Inferior parietal cortex (tissue), 1 donor: ENCODE results near the gene RPS6KA4.
"Not testable (repeated sequence)": the region's sequence is repeated elsewhere in the genome, so short reads cannot be mapped to it uniquely, and the experiment has no call there.

Source experiments
- DNase-seq: peaks from one replicate; pipeline ENCODE4 v3.0.0-alpha.2; 2016; ENCODE audit errors: extremely low spot score

RPS6KA4 gene

DNA sequence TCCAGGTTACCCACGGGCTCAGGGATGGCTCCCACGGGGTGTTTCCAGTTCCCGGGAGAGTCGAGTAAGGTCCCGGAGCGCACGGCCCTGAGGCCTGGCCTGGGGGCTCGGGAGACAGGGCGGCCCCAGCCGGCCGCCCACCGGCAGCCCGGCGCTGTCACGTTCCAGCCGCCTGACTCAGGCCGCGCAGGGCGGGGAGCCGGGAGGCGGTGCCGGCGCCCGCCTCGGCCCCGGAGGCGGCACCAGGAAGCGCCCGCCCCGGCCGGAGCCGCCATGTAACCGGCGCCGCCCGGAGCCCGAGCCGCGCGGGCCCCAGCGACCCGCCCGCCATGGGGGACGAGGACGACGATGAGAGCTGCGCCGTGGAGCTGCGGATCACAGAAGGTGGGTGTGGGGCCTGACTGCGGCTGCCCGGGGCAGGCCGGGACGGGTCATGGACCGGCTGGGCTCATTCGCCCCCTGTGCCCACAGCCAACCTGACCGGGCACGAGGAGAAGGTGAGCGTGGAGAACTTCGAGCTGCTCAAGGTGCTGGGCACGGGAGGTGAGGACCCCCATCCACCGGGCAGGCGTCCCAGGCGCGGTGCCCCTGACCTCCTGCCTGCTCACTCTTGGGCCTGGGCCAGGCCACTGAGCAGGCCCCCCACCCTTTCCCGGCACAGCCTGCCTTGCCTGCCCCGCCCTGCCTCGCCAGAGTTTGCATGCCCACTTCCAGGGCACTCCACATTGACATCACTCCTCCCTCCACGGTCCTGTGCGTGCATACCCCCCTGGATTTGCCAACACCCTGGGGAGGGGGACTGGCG is at the start of gene RPS6KA4:
Gene RPS6KA4, plus strand, starts transcription at position 256 of the 805 bp plus-strand sequence. Its CDS starts 74 bp downstream, at position 330.
- peak; percentile 63 for DNase-seq

DNA sequence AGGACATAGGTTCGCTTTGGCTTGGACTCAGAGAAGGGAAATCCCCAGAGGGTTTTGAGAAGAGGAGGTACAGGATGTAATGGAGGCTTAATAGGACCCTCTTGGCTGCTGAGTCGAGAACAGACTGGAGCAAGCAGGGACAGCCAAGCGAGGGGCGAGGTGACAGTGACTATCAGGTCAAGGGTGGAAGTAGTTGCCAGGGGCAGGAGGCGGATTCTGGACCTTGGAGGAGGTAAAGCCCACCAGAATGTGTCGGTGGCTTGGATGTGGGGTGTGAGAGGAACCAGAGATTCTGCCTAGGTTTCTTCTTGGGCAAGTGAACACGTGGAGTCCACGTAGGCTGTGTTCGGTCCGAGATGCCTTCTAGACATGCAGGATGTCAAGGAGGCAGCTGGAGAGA is 46.0 kb upstream of the RPS6KA4 start:
- no peak for DNase-seq

DNA sequence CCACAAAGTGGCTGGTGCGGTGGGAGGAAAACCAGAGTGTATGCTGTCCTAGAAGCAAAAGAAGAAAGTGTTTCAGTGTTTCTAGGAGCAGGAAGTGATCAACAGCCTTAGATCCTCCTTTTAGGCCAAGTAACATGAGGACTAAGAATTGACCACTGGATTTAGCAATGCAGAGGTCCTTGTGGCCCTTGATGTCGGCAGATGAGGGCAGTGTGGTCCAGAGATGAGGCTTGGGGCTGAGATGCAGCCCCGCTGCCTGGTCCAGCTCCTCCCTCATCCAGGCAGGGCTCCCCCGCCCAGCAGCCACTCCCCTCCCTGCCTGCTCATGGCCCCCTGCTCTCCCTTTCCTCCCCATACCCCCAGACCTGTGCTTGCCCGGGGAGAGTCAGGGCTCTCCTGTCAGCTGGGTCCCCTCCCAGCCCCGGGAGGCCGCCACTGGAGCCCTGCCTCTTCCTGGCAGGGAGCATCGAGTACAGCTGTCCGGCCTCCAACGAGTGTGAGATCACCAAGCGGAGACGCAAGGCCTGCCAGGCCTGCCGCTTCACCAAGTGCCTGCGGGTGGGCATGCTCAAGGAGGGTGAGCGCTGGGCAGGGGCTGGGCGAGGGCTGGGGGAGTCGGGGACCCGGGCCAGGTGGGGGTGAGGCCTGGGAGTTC is 45.3 kb upstream of the RPS6KA4 start:
- no peak for DNase-seq

DNA sequence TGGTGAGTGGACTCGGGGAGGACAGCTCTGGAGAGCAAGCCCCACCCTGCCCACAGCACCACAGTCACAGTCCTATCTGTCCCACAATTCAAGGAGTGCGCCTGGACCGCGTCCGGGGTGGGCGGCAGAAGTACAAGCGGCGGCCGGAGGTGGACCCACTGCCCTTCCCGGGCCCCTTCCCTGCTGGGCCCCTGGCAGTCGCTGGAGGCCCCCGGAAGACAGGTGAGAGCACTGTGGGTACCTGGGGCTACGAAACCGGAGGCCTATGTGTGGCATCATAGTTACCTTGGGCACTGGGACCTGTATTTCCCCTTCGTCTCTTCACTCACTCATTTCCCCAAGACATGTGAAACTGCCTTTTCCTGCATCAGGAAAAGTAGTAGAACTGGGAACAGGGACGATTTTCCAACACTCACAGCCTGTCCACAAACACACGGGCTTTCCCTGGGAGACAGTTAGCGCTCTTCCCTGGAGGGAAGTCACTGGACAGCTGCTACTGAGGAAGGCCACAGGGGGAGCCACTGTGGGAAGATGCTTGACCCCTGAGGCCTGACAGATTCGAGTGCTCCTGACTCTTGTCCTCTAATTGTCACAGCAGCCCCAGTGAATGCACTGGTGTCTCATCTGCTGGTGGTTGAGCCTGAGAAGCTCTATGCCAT is 44.7 kb upstream of the RPS6KA4 start:
- no peak for DNase-seq

DNA sequence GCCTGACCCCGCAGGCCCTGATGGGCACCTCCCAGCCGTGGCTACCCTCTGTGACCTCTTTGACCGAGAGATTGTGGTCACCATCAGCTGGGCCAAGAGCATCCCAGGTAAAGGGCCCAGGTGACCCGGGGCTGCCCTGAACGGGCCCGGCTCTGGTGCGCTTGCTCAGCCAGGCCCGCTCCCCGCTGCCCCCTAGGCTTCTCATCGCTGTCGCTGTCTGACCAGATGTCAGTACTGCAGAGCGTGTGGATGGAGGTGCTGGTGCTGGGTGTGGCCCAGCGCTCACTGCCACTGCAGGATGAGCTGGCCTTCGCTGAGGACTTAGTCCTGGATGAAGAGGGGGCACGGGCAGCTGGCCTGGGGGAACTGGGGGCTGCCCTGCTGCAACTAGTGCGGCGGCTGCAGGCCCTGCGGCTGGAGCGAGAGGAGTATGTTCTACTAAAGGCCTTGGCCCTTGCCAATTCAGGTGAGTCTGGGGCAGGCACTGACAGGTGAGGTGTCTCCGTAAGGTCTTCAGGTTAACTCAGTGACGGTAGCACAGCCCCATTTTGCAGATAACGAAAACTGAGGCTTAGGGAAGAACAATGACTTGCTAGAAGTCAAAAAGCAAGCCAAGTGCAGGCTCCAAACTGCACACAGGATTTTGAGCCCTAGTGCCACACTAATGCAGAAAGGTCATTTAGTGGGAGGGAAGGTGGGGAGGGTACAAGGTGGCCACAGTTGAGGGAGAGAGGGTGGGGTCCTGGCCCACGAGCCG is 44.0 kb upstream of the RPS6KA4 start:
- DNase-seq = no peak

DNA sequence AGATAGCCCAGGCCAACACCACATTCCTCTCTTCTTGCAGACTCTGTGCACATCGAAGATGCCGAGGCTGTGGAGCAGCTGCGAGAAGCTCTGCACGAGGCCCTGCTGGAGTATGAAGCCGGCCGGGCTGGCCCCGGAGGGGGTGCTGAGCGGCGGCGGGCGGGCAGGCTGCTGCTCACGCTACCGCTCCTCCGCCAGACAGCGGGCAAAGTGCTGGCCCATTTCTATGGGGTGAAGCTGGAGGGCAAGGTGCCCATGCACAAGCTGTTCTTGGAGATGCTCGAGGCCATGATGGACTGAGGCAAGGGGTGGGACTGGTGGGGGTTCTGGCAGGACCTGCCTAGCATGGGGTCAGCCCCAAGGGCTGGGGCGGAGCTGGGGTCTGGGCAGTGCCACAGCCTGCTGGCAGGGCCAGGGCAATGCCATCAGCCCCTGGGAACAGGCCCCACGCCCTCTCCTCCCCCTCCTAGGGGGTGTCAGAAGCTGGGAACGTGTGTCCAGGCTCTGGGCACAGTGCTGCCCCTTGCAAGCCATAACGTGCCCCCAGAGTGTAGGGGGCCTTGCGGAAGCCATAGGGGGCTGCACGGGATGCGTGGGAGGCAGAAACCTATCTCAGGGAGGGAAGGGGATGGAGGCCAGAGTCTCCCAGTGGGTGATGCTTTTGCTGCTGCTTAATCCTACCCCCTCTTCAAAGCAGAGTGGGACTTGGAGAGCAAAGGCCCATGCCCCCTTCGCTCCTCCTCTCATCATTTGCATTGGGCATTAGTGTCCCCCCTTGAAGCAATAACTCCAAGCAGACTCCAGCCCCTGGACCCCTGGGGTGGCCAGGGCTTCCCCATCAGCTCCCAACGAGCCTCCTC is 43.1 kb upstream of the RPS6KA4 start:
- DNase-seq = not testable (repeated sequence)

DNA sequence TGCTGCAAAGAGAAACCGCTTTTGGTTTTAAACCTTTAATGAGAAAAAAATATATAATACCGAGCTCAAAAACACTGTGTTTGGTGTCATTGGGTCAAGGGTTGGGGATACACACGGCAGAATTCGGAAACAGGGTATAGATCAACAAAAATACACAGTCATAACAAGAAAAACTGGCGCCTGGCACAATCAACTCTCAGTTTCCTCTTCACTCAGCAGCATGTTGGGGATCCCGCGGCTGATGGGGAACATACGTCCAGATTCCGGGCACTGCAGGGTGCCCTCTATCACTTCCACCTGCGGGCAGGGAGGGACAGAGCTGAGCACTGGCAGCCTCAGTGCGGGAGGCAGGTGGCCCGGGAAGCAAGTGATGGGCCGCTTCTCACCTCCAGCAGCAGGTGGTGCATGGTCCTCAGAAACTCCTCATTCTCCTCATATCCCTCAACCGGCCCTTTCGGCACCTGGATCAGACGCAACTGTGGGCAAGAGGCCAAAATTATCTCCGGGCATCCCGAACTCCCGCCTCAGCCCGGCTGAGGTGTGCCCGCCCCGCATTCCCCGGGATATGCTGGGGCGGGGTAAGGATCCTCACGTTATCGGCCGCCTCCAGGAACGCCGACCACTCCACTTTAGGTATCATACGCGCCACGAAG is 42.2 kb upstream of the RPS6KA4 start:
- no peak for DNase-seq

DNA sequence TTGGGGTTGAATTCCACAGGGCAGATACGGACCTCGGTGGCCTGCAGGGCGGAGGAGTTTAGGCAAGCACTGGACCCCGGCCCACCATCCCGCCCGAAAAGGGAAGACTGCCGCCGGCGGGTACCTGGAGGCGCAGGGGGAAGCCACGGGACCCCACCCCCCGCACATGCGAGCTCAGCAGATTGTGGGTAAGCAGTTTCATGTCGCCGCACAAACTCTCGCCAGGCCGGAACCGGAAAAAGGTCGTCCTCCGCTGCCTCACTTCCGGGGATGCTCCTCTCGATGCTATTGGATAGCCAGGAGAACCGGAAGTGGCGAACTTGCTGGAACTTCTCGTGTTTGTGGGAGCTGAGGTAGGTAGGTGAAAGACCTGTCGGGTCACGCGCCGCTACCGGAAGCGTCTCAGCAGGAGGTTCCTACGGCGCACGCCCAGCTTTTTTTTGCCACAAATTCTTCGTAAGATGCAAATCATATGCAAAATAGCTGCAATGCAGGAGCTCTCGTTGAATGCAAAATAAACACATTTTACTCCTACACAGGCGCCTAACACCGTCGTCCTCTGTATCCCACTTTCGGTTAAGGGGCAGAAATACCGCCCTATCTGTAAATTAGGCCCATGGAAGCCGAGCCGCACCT is 41.5 kb upstream of the RPS6KA4 start, which contains the start of gene TRMT112:
Gene TRMT112, minus strand, starts transcription at position 235 of the 636 bp plus-strand sequence. Its CDS starts 33 bp downstream, at position 202.
- peak; percentile 99 for DNase-seq

DNA sequence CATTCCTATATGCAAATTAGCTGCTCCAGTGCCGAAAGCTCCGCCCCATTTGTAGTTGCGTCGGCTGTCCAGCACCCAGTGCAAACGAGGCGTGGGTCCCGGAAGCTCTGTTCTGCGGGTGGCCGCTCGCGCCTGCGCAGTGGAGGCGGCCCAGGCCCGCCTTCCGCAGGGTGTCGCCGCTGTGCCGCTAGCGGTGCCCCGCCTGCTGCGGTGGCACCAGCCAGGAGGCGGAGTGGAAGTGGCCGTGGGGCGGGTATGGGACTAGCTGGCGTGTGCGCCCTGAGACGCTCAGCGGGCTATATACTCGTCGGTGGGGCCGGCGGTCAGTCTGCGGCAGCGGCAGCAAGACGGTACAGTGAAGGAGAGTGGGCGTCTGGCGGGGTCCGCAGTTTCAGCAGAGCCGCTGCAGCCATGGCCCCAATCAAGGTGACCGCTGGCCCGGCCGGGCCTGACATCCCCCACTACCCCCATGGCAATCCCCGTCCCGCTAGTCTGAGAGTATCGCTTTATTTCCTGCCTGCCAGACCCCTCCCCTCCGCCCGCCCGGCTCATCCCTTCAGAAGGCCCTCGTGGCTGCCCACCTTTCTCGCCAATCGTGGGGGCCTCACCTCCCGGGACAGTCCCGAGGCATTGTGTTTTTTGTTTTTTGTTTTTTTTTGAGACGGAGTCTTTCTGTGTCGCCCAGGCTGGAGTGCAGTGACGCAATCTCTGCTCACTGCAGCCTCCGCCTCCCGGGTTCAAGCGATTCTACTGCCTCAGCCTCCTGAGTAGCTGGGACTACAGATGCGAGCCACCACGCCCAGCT is 40.8 kb upstream of the RPS6KA4 start, which contains the start of gene PRDX5:
Gene PRDX5, plus strand, starts transcription at position 161 of the 805 bp plus-strand sequence. Its CDS starts 95 bp downstream, at position 256.
- peak; percentile 97 for DNase-seq

DNA sequence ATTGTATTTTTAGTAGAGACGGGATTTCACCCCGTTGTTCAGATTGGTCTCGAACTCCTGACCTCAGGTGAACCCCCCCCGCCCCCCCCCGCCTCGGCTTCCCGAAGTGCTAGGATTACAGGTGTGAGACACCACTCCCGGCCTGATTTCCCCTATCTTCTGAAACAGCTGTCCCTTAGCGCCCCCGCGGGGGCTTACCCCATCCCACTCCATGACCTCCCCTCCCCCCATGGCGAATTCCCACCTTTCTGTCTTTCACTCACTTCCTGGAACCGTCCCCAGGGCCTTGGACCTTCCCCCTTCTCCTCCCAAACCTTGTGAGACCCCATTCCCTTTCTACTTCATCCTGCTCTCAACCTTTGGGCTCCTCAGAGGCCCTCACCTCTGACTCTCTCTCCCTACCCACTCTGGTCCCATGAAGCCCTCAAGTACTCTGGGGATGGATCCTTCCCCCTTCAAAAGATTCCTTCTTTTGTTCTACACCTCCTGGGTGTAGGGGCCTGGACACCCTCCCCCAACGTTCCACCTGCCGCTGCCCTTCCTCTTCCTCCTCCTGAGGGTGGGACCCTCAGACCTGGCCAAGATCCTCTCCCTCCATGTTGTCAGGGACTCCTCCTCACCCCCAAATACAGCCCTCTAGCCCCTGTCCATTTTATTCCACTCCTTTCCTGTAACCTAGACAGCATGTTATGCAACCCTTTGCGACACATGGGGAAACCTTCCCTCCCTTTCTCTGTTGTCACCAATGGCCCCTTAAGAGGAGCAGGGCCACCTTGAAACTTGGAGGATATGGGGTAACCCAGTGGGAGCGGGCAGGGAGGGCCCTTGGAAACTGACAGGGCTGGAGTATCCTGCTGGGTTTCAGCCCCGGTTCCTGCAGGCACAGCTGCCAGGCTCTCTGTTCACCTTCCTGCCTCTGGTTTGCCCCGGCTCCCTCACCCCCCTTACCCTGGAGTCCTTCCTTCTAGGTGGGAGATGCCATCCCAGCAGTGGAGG is 39.9 kb upstream of the RPS6KA4 start:
- no peak for DNase-seq

DNA sequence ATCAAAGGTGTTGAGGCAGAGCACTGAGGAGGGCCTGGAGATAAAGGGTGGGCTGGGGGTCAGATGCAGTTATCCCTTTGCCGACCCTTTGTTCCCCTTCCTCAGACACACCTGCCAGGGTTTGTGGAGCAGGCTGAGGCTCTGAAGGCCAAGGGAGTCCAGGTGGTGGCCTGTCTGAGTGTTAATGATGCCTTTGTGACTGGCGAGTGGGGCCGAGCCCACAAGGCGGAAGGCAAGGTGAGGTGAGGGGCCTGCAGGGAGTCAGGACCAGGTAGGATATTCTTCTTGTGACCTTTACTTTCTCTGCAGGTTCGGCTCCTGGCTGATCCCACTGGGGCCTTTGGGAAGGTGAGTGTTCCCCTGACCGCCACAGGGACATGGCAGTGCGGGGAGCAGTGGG is 38.4 kb upstream of the RPS6KA4 start:
- no peak for DNase-seq

DNA sequence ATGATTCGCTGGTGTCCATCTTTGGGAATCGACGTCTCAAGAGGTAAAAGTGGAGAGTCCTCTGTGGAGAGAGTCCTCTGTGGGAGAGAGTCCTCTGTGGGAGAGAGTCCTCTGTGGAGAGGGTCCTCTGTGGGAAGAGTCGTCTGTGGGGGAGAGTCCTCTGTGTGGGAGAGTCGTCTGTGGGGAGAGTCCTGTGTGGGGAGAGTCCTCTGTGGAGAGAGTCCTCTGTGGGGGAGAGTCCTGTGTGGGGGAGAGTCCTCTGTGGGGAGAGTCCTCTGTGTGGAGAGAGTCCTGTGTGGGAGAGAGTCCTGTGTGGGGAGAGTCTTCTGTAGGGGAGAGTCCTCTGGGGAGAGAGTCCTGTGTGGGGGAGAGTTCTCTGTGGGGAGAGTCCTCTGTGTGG is 37.9 kb upstream of the RPS6KA4 start:
- no peak for DNase-seq

DNA sequence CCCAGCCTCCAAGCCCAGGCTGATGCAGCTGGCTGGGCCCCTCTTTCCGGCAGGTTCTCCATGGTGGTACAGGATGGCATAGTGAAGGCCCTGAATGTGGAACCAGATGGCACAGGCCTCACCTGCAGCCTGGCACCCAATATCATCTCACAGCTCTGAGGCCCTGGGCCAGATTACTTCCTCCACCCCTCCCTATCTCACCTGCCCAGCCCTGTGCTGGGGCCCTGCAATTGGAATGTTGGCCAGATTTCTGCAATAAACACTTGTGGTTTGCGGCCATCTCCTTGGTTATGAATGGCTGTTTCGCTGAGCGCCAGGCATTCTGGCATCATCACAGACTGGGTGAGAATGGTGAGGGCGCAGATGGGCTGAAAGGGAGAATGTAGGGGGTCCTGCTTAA is 37.4 kb upstream of the RPS6KA4 start:
- DNase-seq = no peak

DNA sequence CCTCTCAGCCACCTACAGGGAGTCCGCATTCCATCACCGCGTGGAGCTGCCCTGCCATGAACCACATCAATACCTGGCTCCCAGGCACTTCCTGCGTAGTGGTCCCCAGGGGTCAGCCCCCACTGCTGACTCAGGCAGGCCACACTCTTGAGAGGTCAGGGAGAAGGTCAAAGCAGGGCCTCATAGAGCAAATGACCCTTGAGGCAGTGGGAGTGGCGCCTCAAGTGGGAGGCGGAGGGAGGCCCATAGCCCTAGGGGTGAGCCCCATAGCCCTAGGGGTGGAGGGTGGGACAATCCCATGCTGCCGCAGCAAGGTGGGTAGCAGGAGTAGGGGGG is 36.1 kb upstream of the RPS6KA4 start:
- no peak for DNase-seq

DNA sequence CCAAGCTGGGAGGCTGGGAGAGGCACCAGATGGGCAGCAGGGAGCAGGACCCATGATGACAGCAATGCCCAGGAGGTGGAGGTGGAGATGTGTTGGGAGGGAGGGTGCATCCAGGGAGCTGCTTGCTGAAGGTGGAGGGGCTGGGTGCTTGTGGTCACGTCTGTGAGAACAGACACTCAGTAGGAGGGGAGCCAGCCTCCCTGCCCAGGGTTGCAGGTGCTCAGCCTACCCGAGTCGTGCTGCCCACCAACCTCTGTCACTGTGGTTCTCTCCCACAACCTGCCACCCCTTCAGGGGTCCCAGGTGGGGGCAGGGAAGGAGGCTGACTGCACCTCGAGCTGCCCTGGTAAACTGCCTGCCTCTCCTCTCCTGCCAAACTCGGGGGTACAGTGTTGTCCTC is 35.6 kb upstream of the RPS6KA4 start:
- DNase-seq = no peak

DNA sequence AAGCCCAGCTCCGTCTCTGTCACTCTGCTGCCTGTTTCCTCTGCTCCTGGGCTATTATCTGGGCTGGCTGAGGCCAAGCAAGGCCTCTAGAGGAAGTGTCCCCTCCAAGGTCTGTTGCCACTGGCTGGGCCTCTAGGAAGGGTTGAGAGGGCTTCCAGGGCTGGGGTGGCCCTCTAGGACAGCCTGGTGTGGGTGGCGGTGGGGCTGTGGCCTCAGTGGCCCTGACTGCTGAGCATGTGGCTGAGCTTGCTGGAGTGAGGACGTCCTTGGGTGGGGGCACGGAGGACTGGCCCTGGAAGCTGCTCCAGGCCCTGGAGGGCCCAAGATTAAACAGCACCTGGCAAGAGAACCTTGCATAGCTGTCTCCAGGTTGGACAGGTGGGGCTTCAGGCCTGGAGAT is 35.0 kb upstream of the RPS6KA4 start:
- DNase-seq = not testable (repeated sequence)

DNA sequence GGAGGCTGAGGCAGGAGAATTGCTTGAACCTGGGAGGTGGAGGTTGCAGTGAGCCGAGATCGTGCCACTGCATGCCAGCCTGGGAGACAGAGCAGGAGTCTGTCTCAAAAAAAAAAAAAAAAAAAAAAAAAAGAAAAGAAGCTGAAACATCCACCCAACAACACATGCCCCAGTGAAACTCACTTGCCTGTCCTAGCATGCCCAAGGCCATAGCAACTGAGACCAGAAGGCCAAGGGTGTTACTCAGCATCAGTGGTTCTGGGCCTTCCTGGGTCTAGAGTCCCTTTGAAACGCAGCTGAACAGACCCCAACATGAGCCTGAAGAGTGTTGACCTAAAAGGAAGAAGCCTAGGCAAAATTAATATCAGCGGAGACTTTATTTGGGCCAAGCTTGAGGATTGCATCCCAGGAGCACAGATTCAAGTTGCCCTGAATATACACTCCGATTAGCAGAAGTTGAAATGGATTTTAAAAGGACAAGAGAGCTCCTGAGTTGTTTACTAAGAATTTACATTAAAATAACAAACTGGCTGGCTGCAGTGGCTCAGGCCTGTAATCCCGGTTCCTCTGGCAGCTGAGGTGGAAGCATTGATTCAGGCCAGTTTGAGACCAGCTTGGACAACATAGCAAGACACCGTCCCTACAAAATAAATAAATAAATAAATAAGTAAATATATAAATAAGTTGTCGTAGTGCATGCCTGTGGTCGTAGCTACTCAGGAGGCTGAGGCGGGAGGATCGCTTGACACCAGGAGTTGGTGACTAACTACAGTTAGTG is 34.1 kb upstream of the RPS6KA4 start:
- DNase-seq = no peak
